GM08714 (cell line): ENCODE measurements around the gene CST4.
"Not testable (repeated sequence)": the region's sequence is repeated elsewhere in the genome, so short reads cannot be mapped to it uniquely, and the experiment has no call there.

Source experiments
- H3K4me3 ChIP-seq: fragments of 200-500 bp; sonication (Bioruptor generic); 2 replicates; pipeline ENCODE4 v1.5.1; 2014; ENCODE audit warnings: mild to moderate bottlenecking, low read length, inconsistent platforms
- ZNF274 ChIP-seq: IDR thresholded peaks from 2 replicates; pipeline ENCODE4 v1.6.1; 2012; ENCODE audit warnings: mild to moderate bottlenecking, low read depth, low read length

CST4 gene, protein sequence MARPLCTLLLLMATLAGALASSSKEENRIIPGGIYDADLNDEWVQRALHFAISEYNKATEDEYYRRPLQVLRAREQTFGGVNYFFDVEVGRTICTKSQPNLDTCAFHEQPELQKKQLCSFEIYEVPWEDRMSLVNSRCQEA

DNA sequence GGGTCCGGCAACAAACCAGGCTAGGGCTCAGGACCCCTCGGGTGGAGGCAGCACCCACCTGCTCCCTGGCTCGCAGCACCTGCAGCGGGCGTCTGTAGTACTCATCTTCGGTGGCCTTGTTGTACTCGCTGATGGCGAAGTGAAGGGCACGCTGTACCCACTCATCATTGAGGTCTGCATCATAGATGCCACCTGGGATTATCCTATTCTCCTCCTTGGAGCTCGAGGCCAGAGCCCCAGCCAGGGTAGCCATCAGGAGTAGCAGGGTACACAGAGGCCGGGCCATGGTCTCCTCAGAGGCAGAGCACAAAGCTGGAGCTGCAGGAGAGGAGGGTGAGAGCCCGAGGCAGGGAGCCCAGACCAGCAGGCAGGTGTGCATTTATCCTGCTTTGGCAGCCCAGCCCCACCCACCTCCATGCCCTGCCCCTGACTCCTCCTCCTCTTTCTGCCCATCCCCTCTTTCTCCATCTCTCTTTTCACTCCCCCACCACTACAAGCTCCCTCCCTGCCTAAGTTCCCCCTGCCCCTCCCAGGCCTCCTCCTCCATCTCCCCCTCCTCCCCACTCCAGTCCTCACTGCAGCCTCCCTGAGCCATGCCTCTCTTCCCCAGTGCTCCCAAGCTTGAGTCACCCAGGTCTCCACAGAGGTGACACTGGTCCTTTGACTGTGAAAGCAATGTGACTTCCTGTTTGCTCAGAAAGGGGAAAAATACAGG is at the start of gene CST4:
CST4 (minus strand) TSS at position 355 of the 715 bp plus-strand sequence; CDS start at position 286, 69 bp downstream.
- H3K4me3 ChIP-seq = not testable (repeated sequence)

- H3K4me3 ChIP-seq = not testable (repeated sequence)
These were observed 46.6 kb upstream of the CST4 start for GRCh38 chr20:23735391-23735790.

DNA sequence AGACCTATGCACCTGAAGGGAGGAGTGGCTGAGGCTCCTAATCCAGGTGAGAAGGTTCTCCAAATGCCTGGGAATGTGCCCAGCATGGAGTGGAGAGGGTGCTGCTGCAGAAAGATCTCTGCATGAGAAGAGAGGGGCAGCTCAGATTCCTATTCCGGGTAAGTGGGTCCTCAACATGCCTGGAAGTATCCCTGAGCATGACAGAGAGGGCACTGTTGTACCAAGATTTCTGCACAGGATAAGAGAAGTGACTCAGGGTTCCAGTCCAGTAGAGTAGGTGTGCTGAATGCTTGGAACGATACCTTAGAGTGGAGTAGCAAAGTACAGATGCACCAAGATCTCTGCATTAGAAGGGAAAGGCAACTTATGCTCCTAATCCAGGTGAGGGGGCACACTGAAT is 46.1 kb upstream of the CST4 start:
- not testable (repeated sequence) for H3K4me3 ChIP-seq

- not testable (repeated sequence) for H3K4me3 ChIP-seq
These were observed 45.6 kb upstream of the CST4 start for GRCh38 chr20:23734440-23734839.

DNA sequence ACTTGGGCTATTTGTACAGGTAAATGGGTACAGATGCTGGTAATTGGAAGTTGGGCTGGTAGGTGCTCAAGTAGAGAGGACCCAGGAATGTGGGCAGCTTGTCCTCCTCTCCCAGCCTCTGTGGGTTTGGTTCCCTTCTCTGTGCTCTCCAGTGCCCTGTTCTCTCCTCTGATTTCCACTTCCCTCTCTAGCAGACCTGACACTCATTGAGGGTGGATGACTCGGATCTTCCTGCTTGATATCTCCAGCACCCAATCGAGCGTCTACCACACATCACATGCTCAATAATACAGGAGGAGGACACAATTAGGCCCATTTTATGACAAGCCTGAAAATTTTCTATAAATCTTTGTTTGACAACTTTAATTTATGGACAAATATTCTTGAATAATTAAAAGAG is 38.2 kb upstream of the CST4 start:
- H3K4me3 ChIP-seq = no peak overlapping the region
- no peak for TF ChIP-seq ZNF274

- no peak for TF ChIP-seq ZNF274
- H3K4me3 ChIP-seq = no peak overlapping the region
These were observed 36.3 kb upstream of the CST4 start for GRCh38 chr20:23725102-23725501.

DNA sequence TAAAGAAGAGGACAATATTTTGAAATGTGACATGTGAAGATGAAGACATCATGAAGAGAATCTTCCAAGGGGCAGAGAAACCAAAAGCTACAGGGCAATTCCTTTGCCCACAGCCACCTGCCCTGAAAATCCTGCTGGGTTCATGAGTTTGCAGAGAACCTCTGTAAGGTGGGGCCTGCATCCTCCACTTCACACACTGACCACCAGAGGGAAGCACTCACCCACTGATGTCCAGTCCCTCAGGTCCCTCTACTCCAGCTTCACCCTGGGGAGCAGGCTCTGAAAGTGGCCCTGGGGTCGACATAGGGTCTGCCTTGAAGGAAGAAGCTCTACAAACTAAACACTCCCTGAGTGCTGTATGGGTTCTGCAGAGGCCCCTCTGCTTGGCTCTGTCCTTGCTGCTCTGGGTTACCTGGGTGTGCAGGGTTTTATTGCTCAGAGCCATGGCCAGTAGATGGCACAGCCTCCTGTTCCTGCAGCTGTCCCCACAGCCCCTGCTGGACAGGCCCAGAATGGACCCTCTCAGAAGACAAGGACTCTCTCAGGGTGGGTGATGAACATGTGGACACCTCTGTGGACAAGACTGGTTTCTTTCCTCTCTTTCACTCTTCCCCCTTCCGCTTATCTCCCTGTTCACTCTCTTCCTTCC is 34.9 kb upstream of the CST4 start:
- H3K4me3 ChIP-seq = not testable (repeated sequence)

DNA sequence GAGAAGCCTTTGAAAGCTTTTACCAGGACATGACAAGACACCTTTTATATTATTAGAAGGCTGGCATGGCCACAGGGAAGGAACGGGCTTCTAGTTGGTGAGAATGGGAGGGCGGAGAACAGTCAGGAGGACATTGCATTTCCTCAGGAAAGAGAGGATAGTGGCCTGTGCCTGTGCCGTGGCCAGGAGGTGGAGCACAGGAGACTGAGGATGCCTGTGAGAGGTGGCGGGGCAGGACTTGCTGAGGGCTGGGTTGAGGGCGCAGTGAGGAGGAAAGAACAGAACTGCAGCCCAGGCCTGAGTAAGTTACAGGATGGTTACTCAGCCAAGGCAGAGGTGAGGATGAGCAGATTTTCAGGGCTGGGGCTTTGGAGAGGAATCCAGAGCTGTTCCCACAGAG is 34.0 kb upstream of the CST4 start:
- H3K4me3 ChIP-seq = not testable (repeated sequence)

- no peak for TF ChIP-seq ZNF274
- H3K4me3 ChIP-seq = no peak overlapping the region
These were observed 33.1 kb upstream of the CST4 start for GRCh38 chr20:23721962-23722361.

DNA sequence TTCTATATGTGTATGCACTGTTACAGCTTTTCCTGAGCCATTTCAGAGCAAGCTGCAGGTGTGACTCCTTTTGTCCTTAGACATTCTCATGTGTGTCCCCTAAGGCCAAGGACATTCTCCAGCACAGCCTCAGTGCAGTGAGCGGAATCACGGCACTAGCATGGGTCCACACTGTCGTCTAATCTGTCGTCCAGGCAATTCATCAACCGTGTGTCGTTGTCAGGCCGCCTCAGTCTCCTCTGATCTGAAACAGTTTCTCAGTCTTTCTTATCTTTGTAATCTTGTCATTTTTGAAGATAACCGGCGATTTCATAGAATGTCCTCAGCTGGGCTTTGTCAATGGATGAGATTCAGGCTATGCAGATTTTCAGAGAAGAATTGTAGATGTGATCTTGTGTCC is 30.5 kb upstream of the CST4 start:
- H3K4me3 ChIP-seq = not testable (repeated sequence)

DNA sequence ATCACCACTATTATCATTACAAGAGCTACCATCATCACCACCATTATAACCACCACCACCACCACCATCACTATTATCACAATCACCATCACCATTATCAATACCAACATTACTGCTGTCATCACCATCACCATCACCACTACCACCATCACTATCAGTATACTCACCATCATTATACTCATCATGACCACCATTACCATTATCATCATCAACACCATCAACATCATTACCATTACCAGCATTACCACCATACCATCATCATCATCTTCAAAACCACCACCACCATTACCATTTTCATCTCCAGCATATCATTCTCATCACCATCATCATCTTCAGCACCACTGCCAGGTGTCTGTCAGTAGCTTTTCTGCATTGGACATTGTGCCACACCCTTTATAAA is 22.9 kb upstream of the CST4 start:
- not testable (repeated sequence) for H3K4me3 ChIP-seq

- TF ChIP-seq ZNF274 = no peak
- H3K4me3 ChIP-seq = no peak overlapping the region
These were observed 21.9 kb upstream of the CST4 start for GRCh38 chr20:23710771-23711170.

- TF ChIP-seq ZNF274 = no peak
- H3K4me3 ChIP-seq = no peak overlapping the region
These were observed 17.1 kb upstream of the CST4 start for GRCh38 chr20:23705895-23706294.

- TF ChIP-seq ZNF274 = no peak
- H3K4me3 ChIP-seq = no peak overlapping the region
These were observed 13.2 kb upstream of the CST4 start for GRCh38 chr20:23702021-23702420.

GRCh38 chr20:23700931-23701330 is 12.1 kb upstream of the CST4 start:
- no peak overlapping the region for H3K4me3 ChIP-seq
- TF ChIP-seq ZNF274 = no peak

- no peak overlapping the region for H3K4me3 ChIP-seq
- TF ChIP-seq ZNF274 = no peak
These were observed 9.1 kb upstream of the CST4 start for GRCh38 chr20:23697947-23698346.

GRCh38 chr20:23695068-23695395 is 6.2 kb upstream of the CST4 start:
- H3K4me3 ChIP-seq = not testable (repeated sequence)

GRCh38 chr20:23694178-23695067 is 5.6 kb upstream of the CST4 start:
- not testable (repeated sequence) for H3K4me3 ChIP-seq

GRCh38 chr20:23692725-23693619 is 4.1 kb upstream of the CST4 start:
- H3K4me3 ChIP-seq = not testable (repeated sequence)
